GM21529 (cell line): Measurements from ENCODE around the gene BUD13.

Source experiments
- ATAC-seq: cut with Tn5 transposase; IDR thresholded peaks from one replicate; pipeline ENCODE4 v1.9.1; 2021; ENCODE audit not compliant: unreplicated experiment

BUD13 gene

GRCh38 chr11:116792869-116793771 is 20.3 kb upstream of the BUD13 start:
- no peak for ATAC-seq

DNA sequence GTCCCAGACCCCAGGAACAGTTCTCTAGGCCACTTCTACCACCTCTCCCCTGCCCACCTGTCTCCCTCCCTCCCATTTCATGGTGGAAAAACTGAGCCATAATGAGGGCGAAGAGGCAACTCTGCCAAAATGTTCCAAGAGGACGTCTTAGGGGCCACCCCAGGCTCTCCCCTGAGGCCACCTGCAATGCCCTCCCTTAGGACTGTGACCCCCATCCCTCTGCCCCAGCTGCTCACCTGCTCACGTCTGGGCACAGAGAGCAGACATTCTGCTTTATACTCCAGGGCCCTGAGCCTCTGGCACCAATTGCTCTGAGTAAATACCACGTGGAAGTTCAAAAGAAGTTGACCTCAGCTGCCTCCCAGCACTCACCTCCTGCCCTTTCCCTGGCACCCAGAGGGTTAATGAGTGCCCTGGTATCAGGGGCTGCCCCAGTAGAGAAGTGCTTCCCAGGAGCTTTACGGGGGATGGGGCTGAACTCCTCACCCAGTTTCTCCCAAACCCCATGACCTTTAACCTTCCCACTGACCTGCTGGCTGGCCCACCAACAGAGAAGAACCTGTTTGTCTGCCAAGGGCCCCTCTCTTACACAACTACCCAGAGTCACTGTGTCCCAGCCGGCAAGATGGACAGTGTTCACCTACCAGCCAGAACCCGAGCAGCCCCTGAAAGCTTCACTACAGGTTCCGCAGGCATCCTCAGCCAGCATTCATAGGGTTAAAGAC is 19.5 kb upstream of the BUD13 start:
- ATAC-seq = no peak

- no peak for ATAC-seq
These were observed 19.0 kb upstream of the BUD13 start, which contains the start of gene APOA5 for GRCh38 chr11:116791813-116792143. TSS of gene APOA5 (minus strand) at chr11:116791879. CDS start at chr11:116791860, 19 bp downstream.

DNA sequence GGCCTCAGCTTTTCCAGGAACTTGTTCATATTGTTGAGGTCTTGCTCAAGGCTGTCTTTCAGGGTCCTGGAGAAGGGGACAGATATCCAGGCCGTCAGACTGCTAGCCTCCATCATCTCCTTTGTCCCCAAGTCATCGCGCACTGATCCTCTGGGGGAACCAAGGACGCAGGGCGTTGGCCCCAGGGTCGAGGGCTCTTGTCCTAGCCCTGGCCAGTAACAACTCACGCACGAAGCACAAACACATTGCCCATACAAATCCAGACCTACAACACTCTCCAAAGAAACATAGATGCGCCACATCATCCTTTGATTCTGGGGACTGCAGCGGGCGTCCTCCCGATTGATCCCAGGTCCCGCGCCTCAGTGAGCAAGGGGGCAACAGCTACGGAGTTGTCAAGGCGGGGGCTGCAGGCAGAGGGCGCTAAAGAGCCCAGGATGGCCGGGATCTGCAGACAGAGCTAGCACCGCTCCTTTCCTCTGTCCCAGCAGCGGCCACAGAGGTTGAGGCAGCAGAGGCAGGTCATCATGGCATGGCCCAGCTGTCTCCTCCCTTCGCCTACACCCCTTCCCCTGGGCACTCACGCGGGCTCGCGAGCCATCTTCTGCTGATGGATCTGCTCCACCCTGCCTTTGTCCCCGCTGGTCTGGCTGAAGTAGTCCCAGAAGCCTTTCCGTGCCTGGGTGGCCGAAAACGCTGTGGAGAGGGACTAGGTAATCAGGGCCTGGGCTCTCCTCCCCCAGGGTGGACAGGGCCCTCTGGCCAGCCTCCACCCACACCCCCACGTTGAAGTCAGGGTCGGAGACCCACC is 18.4 kb upstream of the BUD13 start:
- no peak for ATAC-seq

DNA sequence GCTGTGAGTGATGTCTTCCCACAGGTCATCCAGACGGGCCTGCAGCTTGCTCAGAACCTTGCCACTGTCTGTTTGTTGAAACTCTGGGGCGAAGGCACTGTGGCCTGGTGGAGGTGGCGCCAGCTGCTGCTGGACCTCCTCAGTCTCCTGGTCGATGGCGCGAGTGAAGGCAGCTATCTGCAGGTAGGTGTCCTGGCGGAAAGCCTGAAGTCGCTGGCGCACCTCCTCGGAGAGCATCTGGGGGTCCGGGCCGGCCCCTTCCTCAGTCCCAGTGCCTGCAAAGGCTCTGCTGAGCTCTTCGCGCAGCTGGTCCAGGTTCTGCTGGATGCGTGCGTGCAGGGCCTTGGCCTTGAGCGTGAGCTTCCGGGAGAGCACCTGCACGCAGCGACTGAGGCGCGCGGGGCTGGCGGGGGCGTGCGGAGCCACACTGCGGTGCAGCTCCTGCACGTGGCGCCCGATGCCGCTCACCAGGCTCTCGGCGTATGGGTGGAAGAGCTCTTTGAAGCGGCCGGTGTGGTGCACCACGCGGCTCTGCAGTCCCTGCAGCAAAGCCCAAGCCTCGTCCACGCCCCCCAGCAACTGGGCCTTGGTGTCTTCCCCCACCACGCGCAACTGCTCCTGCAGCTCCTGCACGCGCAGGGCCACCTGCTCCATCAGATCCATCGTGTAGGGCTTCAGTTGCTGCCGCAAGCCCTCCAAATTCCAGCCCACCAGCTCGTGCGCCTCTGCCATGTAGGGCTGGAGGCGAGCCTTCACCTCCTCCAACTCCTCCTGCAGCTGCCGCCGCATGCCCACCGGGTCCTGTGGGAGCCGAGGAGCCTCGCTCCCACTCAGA is 17.6 kb upstream of the BUD13 start:
- ATAC-seq = no peak

GRCh38 chr11:116788975-116789374 is 16.2 kb upstream of the BUD13 start:
- ATAC-seq = no peak

DNA sequence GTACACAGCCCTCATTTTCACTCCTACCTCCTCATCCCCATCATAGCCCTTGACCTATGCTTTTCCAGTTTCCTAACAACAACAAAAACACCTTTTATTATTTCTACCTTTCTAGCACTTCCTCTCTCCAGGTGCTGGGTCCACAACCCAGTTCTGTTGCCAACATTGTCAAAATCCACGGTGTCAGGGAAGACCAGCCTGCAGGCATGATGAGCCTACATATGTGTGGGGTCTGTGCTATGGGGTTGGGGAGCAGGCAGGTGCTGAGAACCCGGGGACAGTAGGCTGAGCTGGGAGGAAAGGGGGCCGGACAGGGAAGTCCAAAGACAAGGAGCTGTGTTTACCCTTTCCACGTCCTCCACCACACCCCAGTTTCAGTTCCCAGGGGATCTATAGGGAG is 15.7 kb upstream of the BUD13 start:
- no peak for ATAC-seq

GRCh38 chr11:116787786-116788486 is 15.1 kb upstream of the BUD13 start, which contains the start of gene ZPR1:
TSS of gene ZPR1 (minus strand) at chr11:116788023. CDS start at chr11:116787990, 33 bp downstream.
- ATAC-seq = peak; percentile 91

DNA sequence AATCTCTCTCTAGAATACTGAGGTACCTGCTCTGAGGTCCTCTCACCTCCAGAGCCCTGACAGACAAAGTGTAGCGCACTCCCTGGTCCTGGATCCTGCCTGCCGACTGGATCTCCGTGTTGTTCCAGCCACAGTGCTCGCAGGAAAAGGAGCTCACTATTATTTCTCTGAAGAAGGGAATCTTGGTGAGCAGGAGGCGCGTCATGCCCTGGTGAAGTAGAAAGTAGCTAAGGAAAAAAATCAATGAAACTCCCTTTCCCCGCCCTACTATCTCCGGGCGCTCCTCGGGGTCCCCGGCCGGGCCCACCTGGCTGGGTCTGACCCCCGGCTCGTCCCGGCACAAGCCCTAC is 14.6 kb upstream of the BUD13 start:
- ATAC-seq = no peak

- ATAC-seq = no peak
These were observed 14.2 kb upstream of the BUD13 start for GRCh38 chr11:116786966-116787365.

DNA sequence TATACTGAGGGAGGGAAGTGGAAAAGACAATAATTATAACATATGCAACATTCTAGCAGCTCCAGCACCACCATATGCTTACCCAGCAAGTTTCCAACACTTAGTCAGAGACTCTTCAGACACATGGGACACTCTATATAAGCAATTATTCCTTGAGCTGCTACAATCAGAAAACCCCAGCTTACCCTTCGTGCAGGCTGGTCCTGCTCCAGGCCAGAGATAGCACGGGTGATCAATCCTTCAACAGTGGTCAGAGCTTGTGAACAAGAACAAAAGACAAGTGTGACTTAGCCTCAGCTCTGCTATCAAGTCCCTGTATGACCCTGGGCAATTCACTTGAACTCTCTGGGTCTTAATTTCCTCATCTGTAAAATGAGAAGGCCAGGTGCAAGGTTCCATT is 13.5 kb upstream of the BUD13 start:
- no peak for ATAC-seq

- ATAC-seq = no peak
These were observed 9.9 kb upstream of the BUD13 start for GRCh38 chr11:116782728-116783127.

- ATAC-seq = no peak
These were observed 5.8 kb upstream of the BUD13 start for GRCh38 chr11:116778556-116778955.

DNA sequence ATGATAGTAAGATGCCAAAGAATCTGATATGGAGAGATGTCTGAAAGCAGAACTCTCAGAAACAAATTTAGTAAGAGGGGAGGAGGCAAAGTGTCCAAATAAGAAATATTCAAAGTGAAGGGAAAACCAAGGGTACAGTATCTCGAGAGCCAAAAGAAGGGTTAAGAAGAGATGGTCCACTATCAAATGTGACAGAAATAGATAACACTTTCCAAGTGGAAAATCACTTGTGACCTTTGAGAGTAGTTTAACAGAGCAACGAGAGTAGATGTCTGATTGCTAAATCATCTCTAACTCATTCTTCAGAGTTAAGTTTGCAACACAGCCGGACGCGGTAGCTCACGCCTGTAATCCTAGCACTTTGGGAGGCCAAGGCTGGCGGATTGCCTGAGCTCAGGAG is 4.3 kb upstream of the BUD13 start:
- no peak for ATAC-seq

GRCh38 chr11:116776522-116776984 is 3.8 kb upstream of the BUD13 start:
- no peak for ATAC-seq

GRCh38 chr11:116775975-116776374 is 3.2 kb upstream of the BUD13 start:
- ATAC-seq = no peak

- ATAC-seq = no peak
These were observed 1.9 kb upstream of the BUD13 start for GRCh38 chr11:116774661-116775060.

DNA sequence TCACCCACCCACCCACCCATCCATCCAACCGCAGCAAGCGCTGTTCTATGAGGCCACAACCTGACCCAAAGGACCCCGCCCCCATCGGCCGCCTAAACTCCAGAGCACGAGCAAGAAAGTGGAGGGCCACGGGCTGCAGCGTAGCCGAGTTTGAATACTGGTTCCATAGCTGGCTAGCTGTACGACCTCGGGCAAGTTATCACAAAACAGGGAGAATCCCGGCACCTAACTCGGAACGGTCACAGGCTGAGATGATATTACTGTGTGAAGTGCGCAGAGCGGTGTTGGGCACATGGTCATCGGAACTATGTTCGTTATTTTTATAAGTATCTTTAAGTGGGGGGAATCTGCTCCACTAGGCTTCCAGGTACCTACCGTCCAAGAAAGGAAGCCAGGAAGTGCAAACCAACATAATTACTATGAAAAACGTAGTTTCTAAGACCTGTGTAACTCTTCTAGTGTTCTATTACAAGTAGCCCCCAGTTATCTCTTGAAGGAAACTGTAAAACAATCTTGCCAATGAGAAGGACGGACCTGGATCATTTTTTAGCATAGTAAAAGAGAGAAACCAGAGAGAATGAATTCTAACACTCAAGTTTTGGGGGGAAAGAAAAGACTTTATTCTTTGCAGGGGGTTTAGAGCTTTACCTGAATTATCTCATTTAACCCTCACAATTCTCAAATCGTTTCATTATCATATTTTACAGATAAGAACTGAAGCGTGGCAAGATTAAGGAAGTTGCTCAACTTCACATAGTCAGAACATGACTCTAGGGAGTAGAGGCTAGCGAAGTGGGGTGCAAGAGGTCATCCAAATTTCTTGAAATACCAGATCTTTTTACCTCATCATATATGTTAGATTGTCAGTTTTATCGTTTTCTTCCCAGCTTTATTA is 663 bp upstream of the BUD13 start:
- peak; percentile 35 for ATAC-seq

DNA sequence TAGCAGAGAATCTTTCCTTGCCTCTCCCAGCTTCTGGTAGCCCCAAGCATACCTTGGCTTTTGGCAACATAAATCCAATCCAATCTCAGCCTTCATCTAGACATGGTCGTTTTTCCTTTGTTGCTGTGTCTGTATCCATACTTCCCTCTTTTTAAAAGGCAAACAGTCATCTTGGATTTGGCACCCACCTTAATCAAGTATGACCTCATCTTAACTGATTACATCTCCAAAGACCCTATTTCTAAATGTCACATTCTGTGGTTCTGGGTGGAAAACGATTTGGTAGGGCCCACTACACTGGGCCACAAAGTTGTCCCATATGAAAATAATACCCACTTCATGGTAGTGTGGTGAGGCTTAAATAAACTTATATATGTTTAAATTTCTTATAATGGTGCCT is 852 bp downstream of the BUD13 start:
- no peak for ATAC-seq
